ENCODE data around the gene ABHD17B.

Gene ABHD17B

GRCh38 chr9:71876106-71876505, 34.9 kb downstream of the ABHD17B start:
- no peak for DNase-seq

GRCh38 chr9:71875345-71875744, 35.6 kb downstream of the ABHD17B start:
- DNase-seq, result no peak

GRCh38 chr9:71863631-71864030, 47.4 kb downstream of the ABHD17B start:
- DNase-seq, result no peak

- no peak for DNase-seq
Observed at GRCh38 chr9:71861618-71862017, 49.4 kb downstream of the ABHD17B start.

GRCh38 chr9:71859939-71860338, 51.1 kb downstream of the ABHD17B start:
- DNase-seq, result no peak

DNA sequence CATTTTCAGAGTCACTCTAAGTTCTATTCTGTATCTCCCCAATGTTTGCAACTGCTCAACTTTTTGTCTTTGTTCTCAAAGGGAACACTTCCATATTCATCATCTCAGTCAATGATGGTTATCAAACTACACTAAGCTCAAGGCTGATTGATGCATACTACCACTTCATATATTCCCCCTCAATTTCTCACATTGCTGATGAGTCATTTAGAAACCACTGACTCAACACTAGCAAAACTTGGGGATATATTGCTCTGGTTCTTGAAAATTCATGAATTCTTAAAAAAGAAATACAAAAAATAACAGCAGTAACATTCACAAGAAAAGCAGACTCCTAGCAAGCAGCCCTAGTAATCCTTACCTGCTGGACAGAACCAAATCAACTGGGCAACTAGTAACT, 52.2 kb downstream of the ABHD17B start:
- no peak for DNase-seq

GRCh38 chr9:71858102-71858798, 52.7 kb downstream of the ABHD17B start:
- no peak for DNase-seq

DNA sequence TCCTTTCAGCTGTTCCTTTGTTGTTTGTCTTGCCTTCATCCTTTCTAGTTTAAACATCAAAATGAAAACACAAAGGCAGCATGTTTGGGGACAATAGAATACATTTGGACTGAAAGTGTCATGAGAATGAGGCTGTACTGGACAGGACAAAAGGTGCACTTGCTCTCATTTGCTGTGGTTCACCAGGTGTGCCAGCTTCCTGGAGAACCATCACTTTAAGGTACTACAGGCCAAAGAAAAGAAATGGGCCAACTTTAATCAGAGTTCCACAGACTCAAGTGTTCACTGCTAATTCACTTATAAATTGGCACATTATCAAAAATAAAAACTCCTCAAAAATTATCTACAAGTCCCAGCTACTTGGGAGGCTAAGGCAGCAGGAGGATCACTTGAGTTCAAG, 53.8 kb downstream of the ABHD17B start:
- no peak for DNase-seq

- DNase-seq, result no peak
Observed at GRCh38 chr9:71854811-71855210, 56.2 kb downstream of the ABHD17B start.

DNA sequence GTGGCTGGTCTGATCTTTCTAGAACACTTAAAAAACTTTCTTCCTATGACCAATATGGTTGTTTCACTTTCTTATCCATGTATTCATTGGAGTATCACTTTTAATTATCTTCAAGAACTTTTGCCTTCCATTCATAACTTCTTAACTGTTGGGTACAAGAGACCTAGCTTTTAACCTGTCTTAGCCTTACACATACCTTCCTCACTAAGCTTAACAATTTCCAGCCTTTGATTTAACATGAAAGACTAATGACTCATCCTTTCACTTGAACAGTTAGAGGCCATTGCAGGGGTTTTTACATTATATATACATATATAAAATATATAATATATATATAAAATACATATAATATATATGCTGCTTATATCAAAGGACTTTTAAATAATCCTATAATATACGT, 57.9 kb downstream of the ABHD17B start:
- DNase-seq, result no peak

- DNase-seq, result no peak
Observed at GRCh38 chr9:71850996-71851395, 60.0 kb downstream of the ABHD17B start.

DNA sequence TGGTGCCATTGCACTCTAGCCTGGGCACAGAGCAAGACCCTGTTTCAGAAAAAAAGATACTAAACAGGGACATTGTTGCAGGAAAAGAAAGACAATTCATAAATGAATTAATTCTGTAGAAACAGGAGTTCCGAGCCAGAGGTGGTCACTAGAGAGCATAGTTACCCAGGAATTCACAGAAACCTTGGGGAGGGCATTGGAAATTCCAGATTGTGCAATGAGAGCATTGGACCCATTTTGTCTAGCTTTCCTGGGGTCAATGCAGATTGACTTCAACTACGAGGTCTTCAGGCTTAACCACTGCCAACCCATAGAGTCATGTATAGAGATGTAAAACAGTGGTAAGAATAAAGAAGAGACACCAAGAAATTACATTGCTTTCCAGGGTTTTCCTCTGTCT, 63.1 kb downstream of the ABHD17B start:
- no peak for DNase-seq

GRCh38 chr9:71844808-71845207, 66.2 kb downstream of the ABHD17B start:
- no peak for DNase-seq

- DNase-seq, result no peak
Observed at GRCh38 chr9:71839668-71840067, 71.3 kb downstream of the ABHD17B start.

- no peak for DNase-seq
Observed at GRCh38 chr9:71835596-71835995, 75.4 kb downstream of the ABHD17B start.

- DNase-seq, result peak; percentile 57
Observed at GRCh38 chr9:71830929-71831328, 80.1 kb downstream of the ABHD17B start.

DNA sequence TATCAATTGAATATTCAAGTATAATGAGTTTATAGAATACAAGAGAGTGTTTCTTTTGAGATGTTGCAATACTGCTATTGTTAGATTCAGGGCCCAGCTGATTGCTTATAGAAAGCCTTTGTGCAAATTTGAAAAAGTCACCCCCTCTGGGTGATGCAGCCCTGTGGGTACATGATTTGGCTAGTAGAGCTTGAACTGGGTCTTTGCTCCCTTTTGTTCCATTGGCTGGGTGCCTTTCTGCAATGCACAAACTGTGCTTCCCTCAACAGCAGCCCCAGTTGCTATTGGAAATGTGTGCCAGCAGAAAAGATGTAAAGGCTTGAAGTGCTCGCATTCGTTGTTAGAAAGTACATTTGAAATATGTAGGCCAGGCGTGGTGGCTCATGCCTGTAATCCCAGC, 80.8 kb downstream of the ABHD17B start:
- DNase-seq, result no peak

DNA sequence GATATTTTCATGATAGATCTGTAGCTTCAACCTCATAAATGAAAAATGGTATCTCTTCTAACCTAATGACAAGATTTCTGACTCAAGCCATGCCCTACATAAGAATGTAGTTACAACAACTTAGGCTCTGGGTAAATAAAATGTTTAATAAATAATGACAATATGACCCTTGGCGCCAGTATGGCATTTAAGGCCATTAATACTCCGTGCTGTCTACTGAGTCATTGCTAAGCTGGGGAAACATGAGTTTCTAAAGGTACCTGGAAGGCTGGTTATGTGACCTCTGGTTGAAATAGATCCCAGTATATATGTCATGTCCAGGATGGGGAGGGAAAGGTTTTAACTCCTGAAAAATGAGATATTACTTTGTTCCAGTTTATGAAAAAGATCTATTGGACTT, 84.7 kb downstream of the ABHD17B start:
- DNase-seq, result no peak

- DNase-seq, result no peak
Observed at GRCh38 chr9:71824257-71824656, 86.7 kb downstream of the ABHD17B start.

DNA sequence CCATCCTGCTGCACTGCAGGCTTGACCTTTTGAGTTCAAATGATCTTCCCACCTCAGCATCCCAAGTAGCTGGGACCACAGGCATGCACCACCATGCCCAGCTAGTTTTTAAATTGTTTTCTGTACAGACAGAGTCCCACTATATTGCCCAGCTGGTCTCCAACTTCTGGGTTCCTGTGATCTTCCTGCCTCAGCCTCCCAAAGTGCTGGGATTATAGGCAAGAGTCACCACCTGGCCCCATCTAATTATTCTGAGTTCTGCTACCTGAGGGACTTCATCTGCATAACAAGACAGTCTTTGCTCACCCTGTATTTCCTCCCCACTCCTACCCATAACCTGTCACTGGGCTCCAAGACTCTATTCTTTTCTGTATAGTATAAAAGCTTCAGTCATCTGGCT, 88.1 kb downstream of the ABHD17B start:
- DNase-seq, result no peak

GRCh38 chr9:71822456-71822855, 88.5 kb downstream of the ABHD17B start:
- DNase-seq, result no peak

DNA sequence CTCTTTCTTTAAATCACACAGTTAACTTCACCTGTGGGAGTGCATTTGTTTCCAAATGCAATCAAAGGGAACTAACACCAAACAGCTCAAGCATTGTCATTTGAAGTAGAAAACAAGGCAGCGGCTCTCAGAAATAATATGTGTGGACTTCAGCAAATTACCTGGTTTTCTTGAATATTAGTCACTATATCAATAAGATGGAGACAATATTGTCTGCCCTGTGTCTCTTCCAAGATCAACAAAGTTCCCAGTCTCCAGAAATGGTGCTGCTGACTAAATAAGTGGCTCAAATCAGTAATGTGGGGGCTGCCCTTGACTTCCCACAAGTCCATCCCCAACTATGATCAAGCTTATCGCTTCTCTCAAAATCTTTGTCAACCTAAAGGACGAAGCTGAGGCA, 89.6 kb downstream of the ABHD17B start:
- no peak for DNase-seq

GRCh38 chr9:71820403-71820921, 90.5 kb downstream of the ABHD17B start:
- DNase-seq, result no peak

- peak; percentile 29 for DNase-seq
Observed at GRCh38 chr9:71819115-71819739, 91.8 kb downstream of the ABHD17B start.
